ENCODE measurements around the gene TMPRSS6.

GRCh38 chr22:37097346-37097745 is 12.2 kb downstream of the TMPRSS6 start:
- no peak for TF ChIP-seq CTCF (conservative IDR thresholded peaks at IDR 0.05 in 1 of 2, IDR thresholded peaks at IDR 0.05 in 1 of 2; ENCODE audit: low read depth in 1 of 2, low read length in 2 of 2)
- TF ChIP-seq EZH2 (IDR thresholded peaks at IDR 0.05; ENCODE audit: low read length, missing control alignments) = no peak
